ENCODE data around the gene CCSER2. TPM values are rescaled to one million over a fixed set of nuclear protein-coding genes. Genes with fewer than 3 reads are reported as not detected.
"Not testable (repeated sequence)": the region's sequence is repeated elsewhere in the genome, so short reads cannot be mapped to it uniquely, and the experiment has no call there.

Gene CCSER2
- total RNA-seq, 4 donors from 2014 or later, result 43.9 to 71.9 (median 51.4) TPM

- TF ChIP-seq EP300 (IDR thresholded peaks at IDR 0.05) (no peak), POLR2A (IDR thresholded peaks at IDR 0.05) (no peak), CTCF (IDR thresholded peaks at IDR 0.05) (no peak)
- no peak overlapping the region for H3K27ac ChIP-seq
- no peak overlapping the region for H3K4me3 ChIP-seq
- WGBS, 2 donors, result 89 to 96% methylated on average over 2 of the region's 2 CpGs
- H3K4me1 ChIP-seq, result peaks cover 0 to 18% (median 6%) of the 10 kb centered on the region in 4 donors
- H3K27me3 ChIP-seq, result no peaks in the 10 kb centered on the region
- no peaks in the 10 kb centered on the region for H3K36me3 ChIP-seq
- DNase-seq (ENCODE audit: low spot score in 2 of 2), result no peak
- no peaks in the 10 kb centered on the region for H3K9me3 ChIP-seq
Measured at GRCh38 chr10:84312816-84313215, 15.6 kb upstream of the CCSER2 start.

GRCh38 chr10:84314275-84314674 lies 14.1 kb upstream of the CCSER2 start:
- Histone ChIP-seq H3K27me3 (no peaks in the 10 kb centered on the region), H3K4me3 (no peak overlapping the region), H3K36me3 (no peaks in the 10 kb centered on the region), H3K9me3 (no peaks in the 10 kb centered on the region), H3K4me1 (peaks cover 0 to 6% (median under 1%) of the 10 kb centered on the region in 4 donors), H3K27ac (no peak overlapping the region)
- WGBS, 2 donors, result 65 to 69% methylated on average over 5 of the region's 5 CpGs
- TF ChIP-seq EP300 (IDR thresholded peaks at IDR 0.05) (no peak), POLR2A (IDR thresholded peaks at IDR 0.05) (no peak), CTCF (IDR thresholded peaks at IDR 0.05) (no peak)
- DNase-seq (ENCODE audit: low spot score in 2 of 2), result no peak

- TF ChIP-seq POLR2A (IDR thresholded peaks at IDR 0.05) (no peak), EP300 (IDR thresholded peaks at IDR 0.05) (no peak), CTCF (IDR thresholded peaks at IDR 0.05) (no peak)
- Histone ChIP-seq H3K27ac (peak overlapping the region in 1 of 4 donors; percentile 12), H3K36me3 (no peaks in the 10 kb centered on the region), H3K4me1 (peaks cover 0 to 5% (median 0%) of the 10 kb centered on the region in 4 donors), H3K9me3 (no peaks in the 10 kb centered on the region), H3K4me3 (no peak overlapping the region), H3K27me3 (no peaks in the 10 kb centered on the region)
- no peak for DNase-seq (ENCODE audit: low spot score in 2 of 2)
- 29 to 34% methylated on average over 2 of the region's 2 CpGs for WGBS, 2 donors
Measured at GRCh38 chr10:84317174-84317573, 11.2 kb upstream of the CCSER2 start.

- H3K27ac ChIP-seq, result no peak overlapping the region
- H3K4me3 ChIP-seq, result no peak overlapping the region
- H3K4me1 ChIP-seq, result peaks cover 0 to 5% (median 0%) of the 10 kb centered on the region in 4 donors
- H3K27me3 ChIP-seq, result no peaks in the 10 kb centered on the region
- H3K9me3 ChIP-seq, result no peaks in the 10 kb centered on the region
- no peak for DNase-seq (ENCODE audit: low spot score in 2 of 2)
- TF ChIP-seq EP300 (IDR thresholded peaks at IDR 0.05) (no peak), POLR2A (IDR thresholded peaks at IDR 0.05) (no peak), CTCF (IDR thresholded peaks at IDR 0.05) (no peak)
- H3K36me3 ChIP-seq, result no peaks in the 10 kb centered on the region
Measured at GRCh38 chr10:84321902-84322301, 6.5 kb upstream of the CCSER2 start.

GRCh38 chr10:84323566-84323965 lies 4.8 kb upstream of the CCSER2 start:
- not testable (repeated sequence) for H3K4me1 ChIP-seq; DNase-seq (ENCODE audit: low spot score in 2 of 2); H3K27ac ChIP-seq; H3K36me3 ChIP-seq; H3K9me3 ChIP-seq; H3K27me3 ChIP-seq; H3K4me3 ChIP-seq
- 50 to 67% methylated on average over 1 of the region's 1 CpG for WGBS, 2 donors

GRCh38 chr10:84326995-84327394 lies 1.4 kb upstream of the CCSER2 start:
- WGBS, 2 donors, result 82 to 88% methylated on average over 9 of the region's 9 CpGs
- H3K27ac ChIP-seq, result peak overlapping the region in 2 of 4 donors; percentile 93 to 99
- DNase-seq (ENCODE audit: low spot score in 2 of 2), result not testable (repeated sequence)

More at GRCh38 chr10:84326995-84327394, 1.4 kb upstream of the CCSER2 start:
- H3K4me3 ChIP-seq, H3K9me3 ChIP-seq, H3K27me3 ChIP-seq, H3K36me3 ChIP-seq: not testable (repeated sequence)
- peaks cover 0 to 33% (median 11%) of the 10 kb centered on the region in 4 donors for H3K4me1 ChIP-seq

Measured in tibial nerve (tissue), 4 donors.